ENCODE measurements around the gene FGF12.
"Not testable (repeated sequence)": the region's sequence is repeated elsewhere in the genome, so short reads cannot be mapped to it uniquely, and the experiment has no call there.

The FGF12 gene

GRCh38 chr3:192576704-192577103, 150.6 kb downstream of the FGF12 start:
- DNase-seq = not testable (repeated sequence)

GRCh38 chr3:192575879-192576506, 151.3 kb downstream of the FGF12 start:
- no peak for DNase-seq

- DNase-seq = no peak
Observed at GRCh38 chr3:192573240-192573639, 154.1 kb downstream of the FGF12 start.

GRCh38 chr3:192570821-192571791, 156.2 kb downstream of the FGF12 start:
- DNase-seq = peak; percentile 59

GRCh38 chr3:192570315-192570714, 157.0 kb downstream of the FGF12 start:
- DNase-seq = no peak

DNA sequence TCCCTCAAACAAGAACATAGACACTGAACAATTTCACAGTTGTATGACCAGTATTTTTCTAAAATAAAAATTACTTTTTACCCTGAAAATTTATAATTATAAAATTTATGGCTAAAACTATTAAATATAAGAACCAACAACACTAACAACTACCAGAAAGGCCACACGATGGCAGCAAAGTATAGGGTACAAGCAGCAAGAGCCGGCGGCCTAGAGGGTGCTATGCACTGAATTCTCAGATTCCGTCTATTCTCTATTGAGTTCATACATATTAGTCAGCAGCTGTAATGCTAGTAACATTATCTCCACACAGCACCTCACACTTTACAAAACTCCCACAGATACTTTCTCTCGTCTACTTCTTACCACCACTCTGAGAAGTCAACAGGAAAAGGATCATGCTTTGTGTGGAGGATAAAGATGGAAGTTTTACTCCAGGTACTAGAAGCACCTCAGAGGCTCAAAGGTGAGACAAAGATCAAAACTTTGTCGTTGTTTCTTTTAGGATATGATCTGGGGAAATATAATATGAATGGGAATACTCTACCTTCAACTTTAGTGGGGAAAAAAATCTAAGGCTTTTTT, 160.5 kb downstream of the FGF12 start:
- peak; percentile 68 for DNase-seq

DNA sequence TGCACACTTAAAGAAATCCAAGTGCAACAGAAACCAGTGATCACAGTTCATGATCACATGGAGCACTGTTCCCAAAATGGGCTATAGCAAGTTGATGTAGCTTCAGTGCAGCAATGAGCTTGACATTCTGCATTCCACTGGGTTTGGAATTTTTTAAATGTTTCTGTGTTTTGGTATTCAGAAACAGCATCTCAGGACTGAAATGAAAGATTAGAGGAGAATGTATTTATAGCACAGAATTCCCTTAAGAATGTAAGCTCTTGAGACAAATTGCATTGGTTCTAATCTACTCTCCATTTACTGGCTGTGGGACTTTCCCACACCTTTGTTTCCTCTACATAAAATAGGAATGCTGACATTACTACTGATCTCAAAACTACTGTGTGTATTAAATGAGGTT, 162.7 kb downstream of the FGF12 start:
- no peak for DNase-seq

DNA sequence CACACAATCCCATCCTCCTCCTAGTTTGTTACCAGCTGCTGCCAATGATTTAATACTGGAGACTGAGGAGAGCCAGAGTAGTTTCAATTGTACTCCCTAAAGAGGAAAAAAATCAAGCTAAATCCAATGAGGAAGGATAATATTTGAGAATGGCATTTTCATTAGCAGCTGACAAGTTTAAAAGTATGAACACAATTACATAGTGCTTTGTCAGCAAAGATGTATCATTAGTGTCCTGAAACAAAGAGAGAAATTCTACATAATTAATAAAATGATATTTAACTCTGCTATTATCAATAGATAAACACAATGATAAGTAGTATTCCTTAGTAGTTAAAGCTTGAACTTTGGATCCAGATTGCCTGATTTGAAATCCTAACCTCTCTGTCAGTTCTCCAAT, 163.9 kb downstream of the FGF12 start:
- no peak for DNase-seq

DNA sequence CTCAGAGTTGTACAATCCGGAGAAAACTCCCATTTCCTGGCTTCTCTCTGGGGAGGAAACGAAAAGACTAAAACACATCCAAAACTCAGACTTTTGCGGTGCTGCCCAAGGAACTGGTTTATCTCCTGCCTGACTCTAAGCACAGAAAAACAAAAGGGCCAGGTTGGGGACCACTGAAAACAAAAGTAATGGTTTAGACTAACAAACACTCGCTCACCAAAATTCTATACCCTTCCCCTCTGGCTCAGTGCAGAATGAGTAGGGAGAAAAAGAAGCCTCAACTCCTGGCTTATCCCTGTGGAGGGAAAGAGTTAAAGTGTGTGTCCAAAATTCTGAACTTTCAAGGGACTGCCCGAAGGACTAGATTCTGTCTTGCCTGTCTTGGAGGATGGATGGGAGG, 173.6 kb downstream of the FGF12 start:
- DNase-seq = no peak

DNA sequence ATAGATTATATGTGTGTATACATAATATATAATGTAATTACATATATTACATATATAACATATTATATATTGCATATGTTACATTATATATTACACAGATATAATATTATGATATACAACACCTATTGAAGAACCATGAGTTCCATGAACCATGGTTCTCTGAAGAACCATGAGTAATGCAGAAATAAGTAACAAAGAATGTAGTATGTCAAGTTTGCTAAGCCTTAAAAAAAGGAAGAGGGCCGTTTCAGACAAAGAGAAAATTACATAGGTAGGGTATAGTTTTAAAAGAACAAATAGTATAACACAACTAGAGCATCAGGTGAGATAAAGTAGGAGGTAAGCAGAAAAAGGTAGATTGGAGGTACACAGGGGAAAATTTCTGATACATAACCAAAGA, 177.0 kb downstream of the FGF12 start:
- no peak for DNase-seq

DNA sequence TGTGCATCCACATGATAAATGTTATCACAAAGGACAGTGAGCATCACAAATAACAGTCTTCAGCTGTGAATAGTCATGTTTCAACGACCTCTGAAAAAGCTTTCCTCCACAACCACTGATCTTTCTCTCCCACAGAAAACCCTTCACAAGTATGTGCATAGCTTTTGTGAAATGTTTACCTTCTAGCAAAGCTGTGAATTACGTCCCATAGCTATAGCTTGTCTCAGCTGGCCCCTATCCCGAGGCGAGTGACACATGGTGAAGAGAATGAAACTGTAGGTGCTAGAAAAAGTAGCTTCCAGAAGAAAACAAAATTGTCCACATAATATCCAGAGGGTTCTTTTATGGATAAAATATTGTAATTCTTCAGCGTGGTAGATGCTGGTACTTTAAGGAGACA, 182.0 kb downstream of the FGF12 start:
- no peak for DNase-seq

DNA sequence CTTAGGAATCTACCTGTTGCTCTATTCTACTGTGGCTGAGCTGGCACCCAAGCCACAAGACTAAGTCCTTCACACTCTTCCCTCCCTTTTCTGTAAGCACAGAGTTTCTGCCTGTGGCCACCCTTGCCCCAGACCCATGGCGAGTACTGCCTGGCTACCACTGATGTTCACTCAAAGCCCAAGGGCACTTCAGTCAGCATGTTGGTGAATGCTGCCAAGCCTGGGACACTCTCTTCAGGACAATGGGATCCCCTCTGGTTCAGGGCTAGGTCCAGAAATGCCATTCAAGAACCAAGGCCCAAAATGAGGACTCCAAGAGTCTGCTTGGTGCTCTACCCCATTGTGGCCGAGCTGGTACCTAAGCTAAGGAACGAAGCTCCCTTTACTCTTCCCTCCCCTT, 184.2 kb downstream of the FGF12 start:
- no peak for DNase-seq

DNA sequence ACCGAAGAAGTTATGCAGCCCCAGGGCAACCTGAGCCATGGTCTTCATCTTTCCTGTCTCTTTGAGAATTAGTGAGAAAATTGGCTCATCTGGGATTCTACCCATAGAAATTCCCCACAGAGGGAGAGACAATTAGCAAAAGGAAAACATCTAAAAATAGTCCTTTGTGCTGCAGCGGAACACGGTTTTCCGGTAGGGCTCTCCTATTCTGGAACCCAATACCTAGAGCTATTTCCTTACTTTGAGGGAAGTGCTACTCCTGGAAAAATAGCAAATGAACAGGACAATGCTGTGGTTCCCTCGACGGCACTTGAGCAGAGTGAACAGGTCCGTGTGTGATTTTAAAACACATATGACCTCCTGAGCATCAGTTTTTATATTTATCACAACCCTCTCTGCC, 210.5 kb downstream of the FGF12 start:
- no peak for DNase-seq

DNA sequence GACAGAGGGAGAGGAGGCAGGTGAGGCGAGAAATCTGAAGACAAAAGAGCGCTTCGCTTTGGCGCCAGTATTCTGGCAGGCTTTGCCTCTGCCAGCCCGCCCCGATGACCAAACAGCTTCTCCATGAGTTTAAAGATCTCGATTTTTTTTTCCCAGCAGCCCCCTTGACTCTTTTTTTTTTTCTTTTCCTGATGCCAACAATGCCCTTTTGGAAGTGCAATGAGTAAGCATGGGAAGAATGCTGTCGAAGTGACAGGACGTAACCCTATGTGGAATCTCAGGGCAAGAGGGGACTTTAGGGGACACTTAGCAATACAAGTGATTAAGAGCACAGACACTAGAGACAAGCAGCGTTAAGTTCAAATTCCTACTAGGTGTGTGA, 211.7 kb downstream of the FGF12 start:
- DNase-seq = no peak

- DNase-seq = peak; percentile 62
Observed at GRCh38 chr3:192514754-192515663, 212.3 kb downstream of the FGF12 start.

- peak; percentile 50 for DNase-seq
Observed at GRCh38 chr3:192514081-192514753, 213.1 kb downstream of the FGF12 start.

DNA sequence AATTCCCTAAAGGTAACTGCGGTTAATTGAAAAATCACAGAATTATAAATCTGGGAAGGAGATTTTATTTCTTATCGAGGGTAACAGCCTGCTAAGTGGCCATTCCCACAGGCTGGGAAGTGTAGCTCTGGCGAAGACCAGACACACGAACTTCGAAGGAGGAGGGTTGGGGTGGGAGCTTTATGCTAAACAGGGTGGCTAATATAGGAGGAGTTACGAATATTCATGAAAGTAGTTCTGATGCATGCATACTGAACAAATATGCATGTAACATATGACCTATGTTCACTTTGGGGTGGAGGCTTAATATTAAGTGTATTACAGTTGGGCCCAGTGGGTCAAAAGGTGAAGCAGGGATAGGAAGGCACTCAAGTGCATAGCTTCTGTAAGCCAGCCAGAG, 221.6 kb downstream of the FGF12 start:
- DNase-seq = no peak

DNA sequence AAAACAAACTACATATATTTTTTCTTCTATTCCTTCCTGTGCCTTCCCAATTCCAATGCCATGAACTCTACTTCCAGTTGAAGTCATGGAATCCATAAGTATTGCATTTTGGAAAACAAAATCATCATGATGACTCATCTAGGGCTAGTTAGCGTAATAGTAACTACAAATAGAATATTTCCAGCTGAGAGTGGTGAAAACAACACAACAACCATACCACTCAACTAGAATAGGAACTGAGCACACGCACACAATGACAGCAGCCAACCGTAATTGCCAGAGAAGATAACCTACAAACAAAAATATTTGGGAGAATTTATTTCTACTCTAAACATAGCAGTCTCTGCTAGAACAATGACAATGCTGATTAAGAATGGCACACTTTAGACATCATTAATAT, 225.9 kb downstream of the FGF12 start:
- no peak for DNase-seq

DNA sequence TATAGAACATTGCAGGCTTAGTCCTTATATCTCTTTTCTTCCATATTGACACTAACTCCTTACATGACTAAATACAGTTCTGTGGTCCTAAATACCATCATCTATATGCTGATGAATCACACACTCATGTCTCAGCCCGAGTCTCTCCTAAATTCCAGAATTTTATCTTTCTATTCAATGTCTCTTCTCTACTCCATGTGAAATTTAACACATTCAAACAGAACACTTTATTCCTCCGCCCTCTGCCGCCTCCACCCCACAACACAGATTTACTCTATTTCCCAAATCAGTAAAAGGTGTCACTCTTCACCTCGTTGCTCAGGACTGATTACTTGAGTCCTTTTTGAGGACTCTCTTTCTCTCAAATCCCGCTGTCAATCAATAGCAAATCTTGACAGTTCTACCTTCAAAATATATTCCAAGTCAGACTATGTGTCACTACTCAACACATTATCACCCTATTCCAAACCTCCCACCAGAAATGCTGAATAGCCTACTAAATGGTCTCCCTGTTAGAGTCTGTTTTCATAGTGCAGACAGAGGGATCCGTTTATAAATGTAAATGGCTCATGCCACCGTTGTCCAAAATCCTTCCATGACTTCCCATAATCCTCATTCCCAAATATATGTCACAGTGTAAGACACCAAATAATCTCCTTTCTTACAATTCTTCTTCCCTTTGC, 230.3 kb downstream of the FGF12 start:
- DNase-seq = no peak

- DNase-seq = peak; percentile 37
Observed at GRCh38 chr3:192494174-192494573, 233.2 kb downstream of the FGF12 start.

DNA sequence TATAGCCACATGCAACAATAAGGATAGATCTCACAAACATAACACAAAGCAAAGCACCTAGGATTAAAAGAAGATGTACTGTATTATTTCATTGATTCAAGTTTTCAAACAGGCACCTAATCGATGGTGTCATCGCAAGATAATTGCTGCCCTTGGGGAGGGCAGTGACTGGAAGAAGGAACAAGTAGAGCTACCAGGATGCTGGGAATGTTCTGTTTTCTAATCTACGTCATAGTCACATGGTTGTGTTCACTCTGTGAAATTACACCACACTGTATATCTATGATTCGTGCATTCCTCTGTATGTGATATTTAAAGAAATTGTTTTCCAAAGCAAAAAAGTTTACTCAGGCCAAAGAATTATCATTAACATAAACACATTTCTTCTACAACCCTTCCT, 236.6 kb downstream of the FGF12 start:
- no peak for DNase-seq

DNA sequence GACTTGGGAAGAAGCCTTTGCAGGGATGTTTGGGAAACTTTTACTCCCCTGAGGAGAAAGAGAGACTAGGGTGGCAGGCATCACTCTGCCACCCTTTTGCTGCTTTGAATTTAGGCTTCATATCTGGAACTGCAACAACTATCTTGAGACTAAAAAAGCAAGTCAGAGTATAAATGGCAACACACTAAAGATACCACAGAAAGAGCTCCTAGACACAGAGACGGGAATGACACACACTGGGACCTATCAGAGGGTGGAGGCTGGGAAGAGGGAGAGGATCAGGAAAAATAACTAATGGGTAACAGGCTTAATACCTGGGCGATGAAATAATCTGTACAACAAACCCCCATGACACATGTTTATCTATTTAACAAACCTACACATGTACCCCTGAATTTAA, 237.8 kb downstream of the FGF12 start:
- DNase-seq = no peak

All from NCI-H1092 treated with DMSO at 0.1 percent for 48 hours (cell line).